HEK293T (cell line): Measurements from ENCODE around the gene MIER1.

Experiments
- CTCF ChIA-PET: fragments of 350-600 bp; formaldehyde crosslinking; extraction: SDS; loops from one replicate; lab custom pipeline; 2021; ENCODE audit warnings: antibody characterized with exemption, inconsistent platforms; lab: Yijun Ruan, JAX
- POLR2A ChIA-PET: fragments of 350-600 bp; formaldehyde crosslinking; extraction: SDS; loops from one replicate; lab custom pipeline; 2020; ENCODE audit warnings: antibody characterized with exemption, inconsistent platforms; lab: Yijun Ruan, JAX
- DNase-seq: peaks from one replicate; pipeline ENCODE4 v3.0.0; 2012; ENCODE audit warnings: mixed read lengths; ENCODE audit errors: extremely low spot score
- ARNT ChIP-seq: fragments of 450-650 bp; IDR thresholded peaks from 2 replicates; pipeline ENCODE4 v1.6.1; 2017; ENCODE audit warnings: mild to moderate bottlenecking
- BHLHE40 ChIP-seq: fragments of 450-650 bp; IDR thresholded peaks from 2 replicates; pipeline ENCODE4 v1.6.1; 2016; ENCODE audit warnings: mild to moderate bottlenecking, moderate library complexity, borderline replicate concordance
- CTBP1 ChIP-seq: fragments of 450-650 bp; IDR thresholded peaks from 2 replicates; pipeline ENCODE4 v1.6.1; 2016; ENCODE audit warnings: borderline replicate concordance
- ELF4 ChIP-seq: fragments of 450-650 bp; IDR thresholded peaks from 2 replicates; pipeline ENCODE4 v1.6.1; 2017; ENCODE audit warnings: antibody characterized with exemption
- FOXA1 ChIP-seq: fragments of 450-650 bp; IDR thresholded peaks from 2 replicates; pipeline ENCODE4 v1.6.1; 2016; ENCODE audit warnings: mild to moderate bottlenecking
- FOXK2 ChIP-seq: fragments of 450-650 bp; IDR thresholded peaks from 2 replicates; pipeline ENCODE4 v1.6.1; 2016; ENCODE audit warnings: mild to moderate bottlenecking
- FOXM1 ChIP-seq: fragments of 450-650 bp; IDR thresholded peaks from 2 replicates; pipeline ENCODE4 v1.6.1; 2017; ENCODE audit warnings: mild to moderate bottlenecking, borderline replicate concordance
- HDGF ChIP-seq: fragments of 450-650 bp; IDR thresholded peaks from 2 replicates; pipeline ENCODE4 v1.6.1; 2017; ENCODE audit warnings: antibody characterized with exemption, borderline replicate concordance
- L3MBTL2 ChIP-seq: fragments of 450-650 bp; conservative IDR thresholded peaks from 2 replicates; pipeline ENCODE4 v1.6.1; 2016; ENCODE audit warnings: mild to moderate bottlenecking
- LEF1 ChIP-seq: fragments of 450-650 bp; IDR thresholded peaks from 2 replicates; pipeline ENCODE4 v1.6.1; 2017; ENCODE audit warnings: mild to moderate bottlenecking, borderline replicate concordance
- NFRKB ChIP-seq: fragments of 450-650 bp; IDR thresholded peaks from 2 replicates; pipeline ENCODE4 v1.6.1; 2016; ENCODE audit warnings: mild to moderate bottlenecking, moderate library complexity
- PKNOX1 ChIP-seq: fragments of 450-650 bp; IDR thresholded peaks from 2 replicates; pipeline ENCODE4 v1.6.1; 2016
- SP1 ChIP-seq: fragments of 450-650 bp; IDR thresholded peaks from 2 replicates; pipeline ENCODE4 v1.6.1; 2017
- SUZ12 ChIP-seq: fragments of 450-650 bp; IDR thresholded peaks from 2 replicates; pipeline ENCODE4 v1.6.1; 2016; ENCODE audit warnings: mild to moderate bottlenecking
- TARDBP ChIP-seq: fragments of 450-650 bp; IDR thresholded peaks from 2 replicates; pipeline ENCODE4 v1.6.1; 2016
- ZNF384 ChIP-seq: fragments of 450-650 bp; IDR thresholded peaks from 2 replicates; pipeline ENCODE4 v1.6.1; 2016

Gene MIER1

GRCh38 chr1:66924756-66925557, at the start of gene MIER1, which contains the start of gene DNAI4:
Gene MIER1 (plus strand): TSS chr1:66924990. CDS start chr1:66925029, 39 bp downstream.
Gene DNAI4 (minus strand): TSS chr1:66924856. CDS start chr1:66924831, 25 bp downstream.
- ChIA-PET POLR2A (interaction anchor here (0.7 to 1.7 kb wide), 16 partner anchors 9 to 507 kb away, joined by 3 to 10 read pairs (median 3); partner anchors contain the start of gene SLC35D1), CTCF (interaction anchor here (0.7 to 0.8 kb wide), 2 partner anchors 10 to 194 kb away, joined by 3 read pairs; no protein-coding TSS in a partner anchor)
- peak; percentile 99 for DNase-seq
- TF ChIP-seq ELF4 (peak; percentile 81), PKNOX1 (no peak), SP1 (no peak), CTBP1 (no peak), NFRKB (no peak), ARNT (no peak), L3MBTL2 (peak; percentile 80), ZNF384 (no peak), SUZ12 (no peak), TARDBP (no peak), FOXM1 (no peak), FOXK2 (no peak), BHLHE40 (no peak), LEF1 (no peak), HDGF (no peak)

- ChIA-PET CTCF (no interaction called here), POLR2A (no interaction called here)
- TF ChIP-seq ZNF384: no peak
- TF ChIP-seq FOXM1: no peak
- no peak for TF ChIP-seq BHLHE40
- no peak for TF ChIP-seq FOXK2
- no peak for DNase-seq
These were observed 48.1 kb upstream of the MIER1 start for GRCh38 chr1:66876664-66877063.

GRCh38 chr1:66889030-66889429, 35.8 kb upstream of the MIER1 start:
- CTCF ChIA-PET: no interaction called here
- DNase-seq: no peak
- POLR2A ChIA-PET: no interaction called here
- TF ChIP-seq L3MBTL2 (no peak), ELF4 (no peak), FOXM1 (no peak), ARNT (no peak), BHLHE40 (no peak), PKNOX1 (no peak), HDGF (no peak), SUZ12 (no peak), CTBP1 (no peak), LEF1 (no peak), ZNF384 (no peak), TARDBP (no peak), FOXK2 (no peak), NFRKB (no peak), SP1 (no peak), FOXA1 (no peak)

- no peak for DNase-seq
- ChIA-PET CTCF (no interaction called here), POLR2A (no interaction called here)
- TF ChIP-seq TARDBP: no peak
- no peak for TF ChIP-seq FOXA1
- no peak for TF ChIP-seq FOXM1
- no peak for TF ChIP-seq L3MBTL2
- no peak for TF ChIP-seq HDGF
- TF ChIP-seq FOXK2: no peak
- TF ChIP-seq ELF4: no peak
- TF ChIP-seq ARNT: no peak
- TF ChIP-seq SUZ12: no peak
- no peak for TF ChIP-seq BHLHE40
- TF ChIP-seq SP1: no peak
- no peak for TF ChIP-seq CTBP1
- TF ChIP-seq LEF1: no peak
These were observed 34.2 kb upstream of the MIER1 start for GRCh38 chr1:66890621-66891020.

GRCh38 chr1:66893712-66894111, 31.1 kb upstream of the MIER1 start:
- POLR2A ChIA-PET: no interaction called here
- no peak for DNase-seq
- no peak for TF ChIP-seq PKNOX1
- no peak for TF ChIP-seq TARDBP
- TF ChIP-seq FOXM1: no peak
- TF ChIP-seq FOXK2: no peak
- no peak for TF ChIP-seq HDGF
- TF ChIP-seq SUZ12: no peak
- no peak for TF ChIP-seq BHLHE40
- TF ChIP-seq ELF4: no peak
- TF ChIP-seq L3MBTL2: no peak
- no peak for TF ChIP-seq ARNT
- no peak for TF ChIP-seq LEF1
- TF ChIP-seq ZNF384: no peak
- TF ChIP-seq SP1: no peak
- TF ChIP-seq NFRKB: no peak
- no peak for TF ChIP-seq CTBP1
- TF ChIP-seq FOXA1: no peak
- CTCF ChIA-PET: no interaction called here
